Panc1 (cell line): ENCODE results near the gene GYG2. TPM values are rescaled to one million over a fixed set of nuclear protein-coding genes. Genes with fewer than 3 reads are reported as not detected.
"Not testable (repeated sequence)": the region's sequence is repeated elsewhere in the genome, so short reads cannot be mapped to it uniquely, and the experiment has no call there.

Source experiments
- ATAC-seq: fragments of 200-7000 bp; cut with Tn5 transposase; 2 replicates; pipeline ENCODE4 v1.9.1; 2020; ENCODE audit warnings: mild to moderate bottlenecking, moderate library complexity
- BruUV-seq: library from RNA; stranded (reverse); fragments of 400-500 nt; replicated peaks from 2 replicates; lab custom pipeline; 2021; lab: Mats Ljungman, UMichigan
- CTCF ChIA-PET: fragments of 300-600 bp; sonication (Branson Sonifier 250); formaldehyde crosslinking; loops from one replicate; lab custom pipeline; 2022; ENCODE audit warnings: antibody characterized with exemption; lab: Charles Lee
- POLR2A ChIA-PET: fragments of 300-600 bp; sonication (Branson Sonifier 250); formaldehyde crosslinking; loops from one replicate; lab custom pipeline; 2022; ENCODE audit warnings: antibody characterized with exemption; lab: Charles Lee
- DNase-seq: peaks from one replicate; pipeline ENCODE4 v3.0.0-alpha.2; 2010; ENCODE audit warnings: low read depth, low spot score
- H3K27ac ChIP-seq: 2 replicates; pipeline ENCODE4 v1.5.1; 2011; ENCODE audit warnings: mild to moderate bottlenecking, low read length, inconsistent platforms
- H3K27me3 ChIP-seq: fragments of 200-500 bp; sonication (Bioruptor generic); 2 replicates; pipeline ENCODE4 v1.6.0; 2014; ENCODE audit warnings: low read length, inconsistent platforms; ENCODE audit not compliant: control insufficient read depth, insufficient read depth
- H3K36me3 ChIP-seq: fragments of 200-500 bp; sonication (Bioruptor generic); 2 replicates; pipeline ENCODE4 v1.5.1; 2014; ENCODE audit warnings: inconsistent platforms, mild to moderate bottlenecking, low read length, moderate library complexity; ENCODE audit not compliant: control insufficient read depth, insufficient read depth
- H3K4me1 ChIP-seq: 2 replicates; pipeline ENCODE4 v1.5.1; 2011; ENCODE audit warnings: inconsistent platforms, mild to moderate bottlenecking, low read length, moderate library complexity; ENCODE audit not compliant: control insufficient read depth, insufficient read depth
- H3K4me3 ChIP-seq, 2 experiments: 2 replicates each; pipeline ENCODE4 v1.5.1; 2011 to 2012; ENCODE audit warnings: low read depth in 2 of 2, low read length in 2 of 2, mild to moderate bottlenecking in 2 of 2, inconsistent platforms in 1 of 2, moderate library complexity in 1 of 2
- H3K9me3 ChIP-seq: fragments of 200-500 bp; sonication (Bioruptor generic); 2 replicates; pipeline ENCODE4 v1.5.1; 2014; ENCODE audit warnings: low read depth, mild to moderate bottlenecking, inconsistent platforms, low read length, moderate library complexity; ENCODE audit not compliant: control insufficient read depth, insufficient read depth
- POLR2AphosphoS5 ChIP-seq: IDR thresholded peaks from 2 replicates; pipeline ENCODE4 v1.6.1; 2012; ENCODE audit warnings: mild to moderate bottlenecking, low read depth, low read length, moderate library complexity
- REST ChIP-seq, 2 experiments: IDR thresholded peaks; 2 replicates each; pipeline ENCODE4 v1.6.1; 2011 to 2012; ENCODE audit warnings: low read depth in 2 of 2, control low read depth in 1 of 2, low read length in 1 of 2, mild to moderate bottlenecking in 1 of 2, moderate library complexity in 1 of 2; ENCODE audit not compliant: insufficient read depth in 1 of 2
- SIN3A ChIP-seq: IDR thresholded peaks from 2 replicates; pipeline ENCODE4 v1.6.1; 2012; ENCODE audit warnings: low read depth, mild to moderate bottlenecking, low read length, moderate library complexity, borderline replicate concordance; ENCODE audit not compliant: insufficient read depth
- TCF7L2 ChIP-seq: IDR thresholded peaks from 2 replicates; pipeline ENCODE4 v1.6.1; 2011; ENCODE audit warnings: mild to moderate bottlenecking, low read depth, low read length, inconsistent platforms
- in situ Hi-C: cut with HindIII; loops from 2 replicates; pipeline ENCODE4 v1.10.0; 2016; ENCODE audit warnings: low sequenced_read_pairs, low pct_unique_long_range_greater_than_20kb
- intact Hi-C: fragments of 100-400 bp; cut with micrococcal nuclease; formaldehyde crosslinking; loops from one replicate; pipeline ENCODE4 v1.10.0; 2022; ENCODE audit not compliant: unreplicated experiment
- total RNA-seq: library from RNA; stranded (reverse); gene quantifications from one replicate; pipeline ENCODE4 v1.2.1, GENCODE V29; 2021; ENCODE audit not compliant: unreplicated experiment
- TF ChIP-seq, protein P1 (sequence below): fragments of 450-650 bp; IDR thresholded peaks from 2 replicates; pipeline ENCODE4 v1.5.1; 2017; ENCODE audit warnings: mild to moderate bottlenecking

Gene GYG2
- total RNA-seq, 1 experiment from 2014 or later, result 0.85 TPM

DNA sequence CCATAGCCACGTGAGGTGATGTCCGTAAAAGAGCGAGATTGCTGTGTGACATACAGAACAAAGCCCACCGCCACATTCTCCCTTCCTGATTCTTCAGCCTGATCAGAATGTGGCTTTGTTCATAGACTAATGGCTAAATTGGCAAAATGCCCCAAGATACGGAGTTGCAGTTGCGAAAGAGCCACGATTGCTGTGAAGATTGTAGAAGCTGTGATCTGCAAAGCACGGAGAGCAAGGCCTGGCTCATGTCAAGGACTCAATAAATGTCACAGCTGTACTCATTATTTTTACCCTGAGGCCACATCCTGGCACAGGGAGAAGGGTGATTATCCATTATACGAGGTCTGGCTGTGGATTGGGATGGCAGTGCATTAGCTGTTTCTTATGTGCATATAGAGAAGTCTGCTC is 66.2 kb downstream of the GYG2 start:
- no peak overlapping the region for H3K4me3 ChIP-seq
- ChIA-PET CTCF (no interaction called here), POLR2A (no interaction called here)
- in situ Hi-C loops, result no loop called here
- H3K27me3 ChIP-seq, result no peaks in the 10 kb centered on the region
- no peaks in the 10 kb centered on the region for H3K9me3 ChIP-seq
- H3K27ac ChIP-seq, result no peak overlapping the region
- BruUV-seq, result no TSS peak
- no peak for DNase-seq
- no peaks in the 10 kb centered on the region for H3K36me3 ChIP-seq
- ATAC-seq, result no peak
- H3K4me1 ChIP-seq, result no peaks in the 10 kb centered on the region
- no peak for TF ChIP-seq TCF7L2
- no peak for TF ChIP-seq REST (IDR thresholded peaks at IDR 0.05; ENCODE audit: insufficient read depth in 1 of 2, low read depth in 2 of 2, low read length in 1 of 2)
- no peak for TF ChIP-seq POLR2AphosphoS5
- intact Hi-C loops, result no loop called here

DNA sequence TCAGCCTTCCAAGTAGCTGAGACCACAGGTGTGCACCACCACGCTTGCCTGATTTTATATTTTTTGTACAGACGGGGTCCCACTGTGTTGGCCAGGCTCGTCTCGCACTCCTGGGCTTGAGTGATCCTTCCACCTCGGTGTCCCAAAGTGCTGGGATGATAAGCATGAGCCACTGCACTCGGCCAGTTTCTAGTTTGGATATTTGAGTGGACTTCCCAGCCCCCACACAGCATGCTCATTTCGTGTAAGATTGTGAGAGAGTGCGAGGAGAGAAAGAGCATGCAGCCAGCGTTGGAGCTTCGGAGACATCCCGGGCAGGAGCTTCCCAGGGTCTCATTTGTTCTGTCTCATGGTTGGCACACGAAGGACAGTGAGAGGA is 68.6 kb downstream of the GYG2 start:
- Histone ChIP-seq H3K27ac (no peak overlapping the region), H3K4me1 (no peaks in the 10 kb centered on the region), H3K27me3 (no peaks in the 10 kb centered on the region), H3K4me3 (no peak overlapping the region), H3K9me3 (no peaks in the 10 kb centered on the region), H3K36me3 (no peaks in the 10 kb centered on the region)
- no peak for ATAC-seq
- ChIA-PET CTCF (no interaction called here), POLR2A (no interaction called here)
- intact Hi-C loops (no loop called here), in situ Hi-C loops (no loop called here)
- no peak for DNase-seq
- BruUV-seq, result no TSS peak
- no peak for TF ChIP-seq SIN3A
- TF ChIP-seq TCF7L2, result no peak
- TF ChIP-seq, protein P1, sequence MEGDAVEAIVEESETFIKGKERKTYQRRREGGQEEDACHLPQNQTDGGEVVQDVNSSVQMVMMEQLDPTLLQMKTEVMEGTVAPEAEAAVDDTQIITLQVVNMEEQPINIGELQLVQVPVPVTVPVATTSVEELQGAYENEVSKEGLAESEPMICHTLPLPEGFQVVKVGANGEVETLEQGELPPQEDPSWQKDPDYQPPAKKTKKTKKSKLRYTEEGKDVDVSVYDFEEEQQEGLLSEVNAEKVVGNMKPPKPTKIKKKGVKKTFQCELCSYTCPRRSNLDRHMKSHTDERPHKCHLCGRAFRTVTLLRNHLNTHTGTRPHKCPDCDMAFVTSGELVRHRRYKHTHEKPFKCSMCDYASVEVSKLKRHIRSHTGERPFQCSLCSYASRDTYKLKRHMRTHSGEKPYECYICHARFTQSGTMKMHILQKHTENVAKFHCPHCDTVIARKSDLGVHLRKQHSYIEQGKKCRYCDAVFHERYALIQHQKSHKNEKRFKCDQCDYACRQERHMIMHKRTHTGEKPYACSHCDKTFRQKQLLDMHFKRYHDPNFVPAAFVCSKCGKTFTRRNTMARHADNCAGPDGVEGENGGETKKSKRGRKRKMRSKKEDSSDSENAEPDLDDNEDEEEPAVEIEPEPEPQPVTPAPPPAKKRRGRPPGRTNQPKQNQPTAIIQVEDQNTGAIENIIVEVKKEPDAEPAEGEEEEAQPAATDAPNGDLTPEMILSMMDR, result no peak
- no peak for TF ChIP-seq POLR2AphosphoS5
- TF ChIP-seq REST (IDR thresholded peaks at IDR 0.05; ENCODE audit: insufficient read depth in 1 of 2, low read depth in 2 of 2, low read length in 1 of 2), result no peak

GRCh38 chrX:2897690-2898623 is 69.2 kb downstream of the GYG2 start:
- H3K27ac ChIP-seq, BruUV-seq, H3K27me3 ChIP-seq, H3K9me3 ChIP-seq, POLR2A ChIA-PET, ATAC-seq, CTCF ChIA-PET, intact Hi-C loops, H3K36me3 ChIP-seq, H3K4me1 ChIP-seq, DNase-seq, H3K4me3 ChIP-seq, in situ Hi-C loops: not testable (repeated sequence)
